GM21381 (cell line): ENCODE results near the gene MBD3L2.
"Not testable (repeated sequence)": the region's sequence is repeated elsewhere in the genome, so short reads cannot be mapped to it uniquely, and the experiment has no call there.

Experiments used
- ATAC-seq: cut with Tn5 transposase; IDR thresholded peaks from one replicate; pipeline ENCODE4 v1.9.1; 2021; ENCODE audit warnings: mild to moderate bottlenecking, moderate library complexity; ENCODE audit not compliant: unreplicated experiment

MBD3L2 gene

DNA sequence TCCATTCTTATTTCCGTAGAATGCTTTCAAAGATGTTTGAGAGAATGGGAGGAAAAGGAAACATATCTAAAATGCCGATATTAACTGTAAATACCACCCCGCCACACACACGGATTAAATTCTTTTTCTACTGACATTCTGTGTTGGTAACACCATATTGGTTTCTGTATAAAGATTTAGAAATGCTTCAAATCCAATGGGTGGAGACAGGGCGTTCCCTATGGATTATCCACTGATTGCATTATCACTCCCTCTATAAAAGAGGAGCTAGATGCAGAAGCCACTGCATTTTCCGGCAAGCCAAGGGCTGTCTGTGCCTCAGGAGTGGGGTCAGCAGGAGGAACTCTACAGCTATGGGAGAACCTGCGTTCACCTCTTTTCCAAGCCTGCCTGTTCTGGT lies at the start of gene MBD3L2:
Gene MBD3L2, plus strand, starts transcription at position 301 of the 400 bp plus-strand sequence. Its CDS starts 53 bp downstream, at position 354.
- ATAC-seq, result not testable (repeated sequence)

DNA sequence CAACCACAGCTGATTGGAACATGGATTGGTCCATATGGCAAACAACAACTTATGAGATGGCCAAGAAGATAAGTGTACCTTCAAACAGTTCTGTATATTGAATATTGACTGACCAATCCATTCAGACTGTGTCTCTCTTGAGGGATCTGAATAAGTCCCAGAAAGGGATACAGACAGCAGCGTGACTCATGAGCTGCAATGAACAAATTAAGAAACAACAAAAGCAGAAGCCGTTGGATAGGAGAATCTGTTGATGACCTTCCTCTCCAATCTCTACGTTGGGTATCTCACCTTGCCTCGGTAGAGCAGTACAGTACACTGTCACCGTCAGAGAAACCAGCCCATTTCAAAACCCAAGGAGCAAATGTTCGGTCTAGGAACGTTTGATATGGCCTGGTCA lies 49.2 kb upstream of the MBD3L2 start:
- ATAC-seq, result no peak

- ATAC-seq, result no peak
Observed at GRCh38 chr19:7000333-7000732, 48.8 kb upstream of the MBD3L2 start.

DNA sequence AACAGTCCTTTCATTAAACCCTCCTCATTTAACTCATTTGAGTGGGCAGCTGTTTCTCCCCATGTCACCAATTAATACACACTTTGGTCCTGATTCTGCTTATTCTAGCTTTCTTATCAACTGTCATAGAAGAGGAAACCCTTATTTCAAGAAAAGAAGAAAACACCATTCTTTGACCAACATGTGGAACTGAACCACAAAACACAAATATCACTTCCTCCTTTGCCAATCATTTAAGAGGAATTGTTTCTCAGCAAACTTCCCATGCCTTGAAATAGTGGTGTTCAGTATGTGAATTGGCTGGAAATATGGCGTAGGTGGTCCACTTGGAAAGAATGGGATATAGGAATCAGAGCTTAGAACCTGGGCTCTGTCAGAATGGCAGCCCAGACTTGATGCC lies 48.3 kb upstream of the MBD3L2 start:
- ATAC-seq, result no peak

DNA sequence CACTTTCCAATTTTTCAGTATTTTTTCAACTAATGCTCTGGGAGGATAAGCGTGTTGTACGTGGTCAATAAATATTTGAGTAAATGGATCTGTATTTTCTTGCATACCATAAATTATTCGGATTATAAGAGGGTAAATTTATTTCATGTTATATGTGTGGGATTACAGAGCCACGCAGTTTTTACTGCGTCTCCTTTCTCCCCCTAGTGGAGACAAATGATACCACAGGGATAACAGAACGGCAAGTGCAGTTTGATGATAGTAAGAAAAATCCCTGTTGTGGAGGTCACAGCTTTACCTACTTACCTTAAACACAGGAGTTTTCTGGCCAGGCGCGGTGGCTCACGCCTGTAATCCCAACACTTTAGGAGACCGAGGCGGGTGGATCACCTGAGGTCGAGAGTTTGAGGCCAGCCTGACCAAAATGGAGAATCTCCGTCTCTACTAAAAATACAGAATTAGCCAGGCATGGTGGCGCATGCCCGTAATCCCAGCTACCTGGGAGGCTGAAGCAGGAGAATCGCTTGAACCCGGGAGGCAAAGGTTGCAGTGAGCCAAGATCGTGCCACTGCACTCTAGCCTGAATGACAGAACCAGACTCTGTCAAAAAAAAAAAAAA lies 44.7 kb upstream of the MBD3L2 start:
- ATAC-seq, result no peak

- ATAC-seq, result no peak
Observed at GRCh38 chr19:7006135-7006704, 42.9 kb upstream of the MBD3L2 start.

- ATAC-seq, result no peak
Observed at GRCh38 chr19:7007859-7008258, 41.3 kb upstream of the MBD3L2 start.

DNA sequence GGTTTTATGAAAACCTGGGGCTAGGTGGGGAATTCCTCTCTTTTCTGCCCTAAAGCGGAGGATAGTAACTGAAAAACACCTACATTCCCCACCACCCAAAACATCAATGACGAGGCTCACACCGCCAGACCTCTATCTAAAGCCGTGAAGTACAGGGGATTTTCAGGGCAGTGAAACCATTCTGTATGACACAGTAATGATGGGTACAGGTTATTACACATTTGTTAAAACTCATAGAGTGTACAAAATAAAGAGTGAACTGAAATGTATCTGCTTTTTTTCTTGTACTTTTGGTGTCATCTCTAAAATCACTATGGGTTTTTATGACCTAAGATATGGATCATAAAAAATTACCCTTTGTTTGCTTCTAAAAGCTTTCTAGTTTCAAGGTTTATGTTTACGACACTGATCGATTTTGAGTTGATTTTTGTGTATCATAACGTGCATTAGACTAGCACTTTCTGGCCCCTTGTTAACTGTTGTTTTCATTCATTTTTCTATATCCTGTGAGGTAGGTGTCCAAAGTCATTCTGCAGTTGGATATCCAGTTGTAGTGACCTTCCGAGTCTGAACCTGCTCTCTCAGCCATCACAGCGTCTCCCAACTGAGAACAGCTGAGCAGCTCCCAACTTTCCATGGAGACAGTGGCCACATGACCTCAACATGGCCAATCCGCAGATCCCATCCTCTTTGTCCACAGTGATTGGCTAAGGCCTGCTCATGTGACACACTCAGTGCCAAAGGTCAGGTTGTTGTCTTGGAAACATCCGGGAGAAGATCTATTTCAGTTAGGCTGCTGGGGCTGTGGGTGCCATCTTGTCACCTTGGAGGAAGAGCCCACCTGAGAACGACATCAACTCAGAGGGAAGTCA lies 38.2 kb upstream of the MBD3L2 start:
- ATAC-seq, result no peak

DNA sequence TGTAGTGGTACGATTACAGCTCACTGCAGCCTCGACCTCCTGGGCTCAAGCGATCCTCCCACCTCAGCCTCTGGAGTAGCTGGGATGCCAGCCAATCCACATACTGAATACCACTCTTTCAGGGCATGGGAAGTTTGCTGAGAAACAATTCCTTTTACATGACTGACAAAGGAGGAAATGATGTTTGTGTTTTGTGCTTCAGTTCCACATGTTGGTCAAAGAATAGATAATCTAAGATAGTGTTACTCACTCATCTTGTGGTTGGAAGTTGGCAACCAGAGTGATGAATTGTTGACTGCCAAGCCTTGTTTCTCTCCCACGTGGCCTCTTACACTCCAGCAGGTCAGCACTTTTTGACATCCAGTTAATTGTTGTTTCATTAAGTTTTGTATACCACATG lies 35.4 kb upstream of the MBD3L2 start:
- no peak for ATAC-seq

DNA sequence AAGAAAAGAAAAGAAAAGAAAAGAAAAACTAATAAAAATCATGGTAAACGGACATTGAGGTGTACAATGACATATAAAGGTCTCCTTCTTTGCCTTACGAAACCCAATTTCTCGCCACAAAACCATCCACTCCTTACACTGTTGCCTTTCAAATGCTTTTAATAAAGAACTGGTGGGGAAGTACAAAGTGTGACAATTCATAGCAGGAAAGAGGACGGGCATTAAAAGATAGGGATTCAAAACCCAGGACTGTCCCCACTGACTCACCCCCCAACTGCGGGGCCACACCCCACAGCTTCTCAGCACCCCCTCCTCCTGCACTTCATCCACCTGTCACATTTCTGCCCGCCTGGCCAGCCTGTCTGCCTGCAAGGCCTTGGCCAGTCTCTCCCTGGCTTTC lies 30.3 kb upstream of the MBD3L2 start:
- ATAC-seq, result no peak

DNA sequence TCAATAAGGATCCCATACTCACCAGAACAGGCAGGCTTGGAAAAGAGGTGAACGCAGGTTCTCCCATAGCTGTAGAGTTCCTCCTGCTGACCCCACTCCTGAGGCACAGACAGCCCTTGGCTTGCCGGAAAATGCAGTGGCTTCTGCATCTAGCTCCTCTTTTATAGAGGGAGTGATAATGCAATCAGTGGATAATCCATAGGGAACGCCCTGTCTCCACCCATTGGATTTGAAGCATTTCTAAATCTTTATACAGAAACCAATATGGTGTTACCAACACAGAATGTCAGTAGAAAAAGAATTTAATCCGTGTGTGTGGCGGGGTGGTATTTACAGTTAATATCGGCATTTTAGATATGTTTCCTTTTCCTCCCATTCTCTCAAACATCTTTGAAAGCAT lies 27.8 kb upstream of the MBD3L2 start, which contains the start of gene MBD3L2B:
Gene MBD3L2B, minus strand, starts transcription at position 101 of the 400 bp plus-strand sequence. Its CDS starts 34 bp downstream, at position 67.
- not testable (repeated sequence) for ATAC-seq

DNA sequence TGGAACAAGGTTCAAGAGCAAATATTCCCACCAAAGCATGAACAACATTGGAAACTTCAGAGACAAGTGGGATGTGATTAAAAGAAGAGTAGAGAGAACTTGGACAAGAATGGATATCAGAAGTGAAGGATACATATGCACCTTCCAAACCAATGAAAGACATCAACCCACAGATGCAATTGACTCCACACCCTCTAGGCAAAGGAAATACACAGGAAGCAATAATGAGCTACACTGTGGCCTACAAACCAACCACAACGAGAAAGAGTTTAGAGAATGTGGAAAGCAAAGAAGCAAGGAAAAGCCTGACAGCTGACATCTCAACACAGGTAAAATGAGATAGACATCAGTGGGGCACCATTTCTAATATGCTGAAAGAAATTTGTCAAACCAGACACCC lies 20.3 kb upstream of the MBD3L2 start:
- not testable (repeated sequence) for ATAC-seq

DNA sequence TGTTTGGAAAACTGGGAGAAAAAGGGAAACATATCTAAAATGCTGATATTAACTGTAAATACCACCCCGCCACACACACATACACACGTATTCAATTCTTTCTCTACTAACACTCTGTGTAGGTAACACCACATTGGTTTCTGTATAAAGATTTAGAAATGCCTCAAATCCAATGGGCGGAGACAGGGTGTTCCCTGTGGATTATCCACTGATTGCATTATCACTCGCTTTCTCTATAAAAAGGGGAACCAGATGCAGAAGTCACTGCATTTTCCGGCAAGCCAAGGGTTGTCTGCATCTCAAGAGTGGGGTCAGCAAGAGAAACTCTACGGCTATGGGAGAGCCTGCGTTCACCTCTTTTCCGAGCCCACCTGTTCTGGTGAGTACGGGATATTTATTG lies 18.8 kb upstream of the MBD3L2 start, which contains the start of gene MBD3L5:
Gene MBD3L5, plus strand, starts transcription at position 301 of the 400 bp plus-strand sequence. Its CDS starts 34 bp downstream, at position 335.
- not testable (repeated sequence) for ATAC-seq

DNA sequence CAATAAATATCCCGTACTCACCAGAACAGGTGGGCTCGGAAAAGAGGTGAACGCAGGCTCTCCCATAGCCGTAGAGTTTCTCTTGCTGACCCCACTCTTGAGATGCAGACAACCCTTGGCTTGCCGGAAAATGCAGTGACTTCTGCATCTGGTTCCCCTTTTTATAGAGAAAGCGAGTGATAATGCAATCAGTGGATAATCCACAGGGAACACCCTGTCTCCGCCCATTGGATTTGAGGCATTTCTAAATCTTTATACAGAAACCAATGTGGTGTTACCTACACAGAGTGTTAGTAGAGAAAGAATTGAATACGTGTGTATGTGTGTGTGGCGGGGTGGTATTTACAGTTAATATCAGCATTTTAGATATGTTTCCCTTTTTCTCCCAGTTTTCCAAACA lies 9.0 kb upstream of the MBD3L2 start, which contains the start of gene MBD3L4:
Gene MBD3L4, minus strand, starts transcription at position 101 of the 400 bp plus-strand sequence. Its CDS starts 35 bp downstream, at position 66.
- ATAC-seq, result not testable (repeated sequence)

GRCh38 chr19:7041563-7041962 lies 7.6 kb upstream of the MBD3L2 start:
- not testable (repeated sequence) for ATAC-seq

DNA sequence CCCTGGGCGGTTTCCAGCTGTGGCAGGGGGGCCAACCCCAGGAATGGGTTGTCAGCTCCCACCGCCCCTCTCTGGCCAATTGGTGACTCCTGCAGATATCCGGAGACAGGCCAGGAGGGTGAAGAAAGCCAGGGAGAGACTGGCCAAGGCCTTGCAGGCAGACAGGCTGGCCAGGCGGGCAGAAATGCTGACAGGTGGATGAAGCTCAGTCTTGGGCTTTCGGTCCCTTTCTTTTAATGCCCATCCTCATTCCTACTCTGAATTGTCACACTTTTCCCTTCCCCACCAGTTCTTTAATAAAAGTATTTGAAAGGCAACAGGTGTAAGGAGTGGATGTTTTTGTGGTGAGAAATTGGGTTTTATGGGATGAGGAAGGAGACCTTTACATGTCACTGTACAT lies 2.3 kb downstream of the MBD3L2 start:
- ATAC-seq, result not testable (repeated sequence)

- ATAC-seq, result not testable (repeated sequence)
Observed at GRCh38 chr19:7052896-7053295, 3.8 kb downstream of the MBD3L2 start.

DNA sequence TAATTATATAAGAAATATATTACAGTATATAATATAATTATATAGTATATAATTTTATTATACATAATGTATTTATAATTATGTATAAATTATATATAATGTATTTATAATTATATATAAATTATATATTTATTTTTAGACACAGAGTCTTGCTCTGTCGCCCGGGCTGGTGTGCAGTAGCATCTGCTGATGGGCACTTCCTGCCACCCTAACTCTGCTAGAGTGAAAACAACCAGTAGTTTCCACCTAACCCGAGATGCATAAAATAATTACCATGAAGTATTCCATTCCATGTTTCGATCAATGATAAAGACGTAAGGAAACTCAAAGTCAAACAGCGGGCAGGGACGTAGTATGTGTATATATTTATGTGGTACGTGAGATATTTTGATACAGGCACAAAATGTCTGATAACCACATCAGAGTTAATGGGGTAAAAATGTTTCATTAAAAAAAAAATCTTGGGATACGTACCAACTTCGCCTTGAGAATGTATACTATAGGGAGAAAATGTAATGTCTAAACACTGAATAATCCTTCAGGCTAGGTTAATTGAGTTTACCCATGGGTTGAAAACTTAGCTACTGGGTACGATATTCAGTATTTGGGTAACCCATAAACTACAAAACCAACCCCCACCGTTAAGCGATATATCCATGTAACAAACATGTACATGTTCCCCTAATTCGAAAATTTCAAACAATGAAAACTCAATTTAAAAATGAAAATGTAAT lies 5.7 kb downstream of the MBD3L2 start:
- not testable (repeated sequence) for ATAC-seq

DNA sequence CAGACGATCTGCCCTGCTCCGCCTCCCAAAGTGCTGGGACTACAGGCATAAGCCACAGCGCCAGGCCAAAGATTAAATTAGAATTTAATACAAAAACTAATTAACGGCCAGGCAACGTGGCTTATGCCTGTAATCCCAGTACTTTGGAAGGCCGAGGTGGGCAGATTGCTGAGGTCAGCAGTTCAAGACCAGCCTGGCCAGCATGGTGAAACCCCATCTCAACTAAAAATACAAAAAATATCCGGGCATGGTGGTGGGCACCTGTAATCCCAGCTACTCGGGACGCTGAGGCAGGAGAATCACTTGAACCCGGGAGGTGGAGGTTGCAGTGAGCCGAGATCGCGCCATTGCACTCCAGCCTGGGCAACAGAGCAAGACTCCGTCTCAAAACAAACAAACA lies 6.6 kb downstream of the MBD3L2 start:
- not testable (repeated sequence) for ATAC-seq

GRCh38 chr19:7056371-7056770 lies 7.2 kb downstream of the MBD3L2 start:
- ATAC-seq, result not testable (repeated sequence)

GRCh38 chr19:7058576-7058975 lies 9.5 kb downstream of the MBD3L2 start, which contains the start of gene MBD3L3:
Gene MBD3L3 (minus strand): TSS chr19:7058676. CDS start chr19:7058605, 71 bp downstream.
- ATAC-seq, result not testable (repeated sequence)
